HG03575 (cell line): ENCODE measurements around the gene SLC7A8.

Source experiments
- ATAC-seq: cut with Tn5 transposase; IDR thresholded peaks from one replicate; pipeline ENCODE4 v1.9.1; 2021; ENCODE audit not compliant: unreplicated experiment, insufficient number of reproducible peaks, low FRiP score; ENCODE audit errors: extremely low read depth

The SLC7A8 gene

DNA sequence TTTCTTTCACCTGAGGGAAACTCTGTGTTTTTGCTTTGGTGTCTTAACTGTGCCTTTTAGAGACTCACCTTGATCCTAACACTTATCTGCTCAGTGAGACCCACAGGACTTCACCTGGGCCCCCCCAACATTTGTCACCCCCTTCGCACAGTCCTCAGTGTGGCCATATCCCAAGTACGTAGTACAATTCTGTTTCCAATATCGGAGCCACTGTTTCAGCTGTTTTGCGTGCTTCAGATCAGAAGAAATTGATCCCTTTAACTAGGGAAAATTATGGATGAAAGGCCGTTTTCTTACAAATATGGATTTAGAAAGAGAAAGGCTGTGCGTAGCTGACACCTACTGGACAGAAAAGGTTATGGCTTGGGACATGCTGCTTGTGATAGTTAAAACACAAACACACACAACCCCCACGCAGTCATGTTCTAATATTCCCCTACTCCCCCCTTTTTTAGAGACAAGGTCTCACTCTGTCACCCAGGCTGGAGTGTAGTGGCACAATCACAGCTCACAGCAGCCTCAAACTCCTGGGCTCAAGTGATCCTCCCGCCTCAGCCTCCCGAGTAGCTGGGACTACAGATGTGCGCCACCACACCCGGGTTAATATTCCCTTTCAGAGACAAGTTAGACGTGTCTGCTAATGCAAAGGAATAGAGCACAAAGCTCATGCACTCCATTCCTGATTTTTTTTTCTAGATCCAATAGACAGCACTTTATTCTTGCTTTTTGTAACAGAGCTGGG, 3.6 kb upstream of the SLC7A8 start:
- ATAC-seq, result no peak

DNA sequence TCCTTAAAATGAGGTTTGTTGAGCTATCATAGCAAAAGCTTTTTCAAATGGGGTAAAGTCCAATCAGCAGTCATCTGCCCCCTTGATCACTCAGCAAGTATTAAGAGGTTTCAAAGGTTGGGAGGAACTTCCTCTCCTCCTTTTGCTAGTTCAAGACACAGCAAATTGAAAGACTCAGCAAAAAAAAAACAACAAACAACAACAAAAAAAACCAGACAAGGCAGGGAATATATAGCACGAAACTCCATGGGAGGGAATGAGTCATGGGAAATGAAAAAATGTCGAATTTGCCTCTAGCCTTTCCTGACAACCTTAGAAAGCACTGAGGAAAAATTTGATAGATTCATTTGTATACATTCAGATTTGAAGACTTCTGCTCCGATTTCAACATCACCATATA, 1.6 kb upstream of the SLC7A8 start:
- no peak for ATAC-seq

DNA sequence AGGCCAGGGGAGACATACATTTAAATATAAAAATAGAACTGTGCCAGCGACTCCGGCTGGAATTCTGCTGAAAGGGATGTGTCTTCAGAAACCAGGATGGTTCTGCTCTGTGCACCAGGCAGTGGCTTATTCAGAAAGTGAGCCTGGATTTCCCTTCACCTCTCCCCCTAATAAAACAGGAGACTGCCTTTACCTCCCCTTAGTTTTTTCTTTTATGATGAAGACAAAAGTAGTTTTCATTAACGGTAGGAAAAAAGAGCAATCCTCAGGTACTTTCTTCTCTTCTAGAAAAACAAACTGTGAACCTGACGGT, 346 bp downstream of the SLC7A8 start:
- no peak for ATAC-seq

DNA sequence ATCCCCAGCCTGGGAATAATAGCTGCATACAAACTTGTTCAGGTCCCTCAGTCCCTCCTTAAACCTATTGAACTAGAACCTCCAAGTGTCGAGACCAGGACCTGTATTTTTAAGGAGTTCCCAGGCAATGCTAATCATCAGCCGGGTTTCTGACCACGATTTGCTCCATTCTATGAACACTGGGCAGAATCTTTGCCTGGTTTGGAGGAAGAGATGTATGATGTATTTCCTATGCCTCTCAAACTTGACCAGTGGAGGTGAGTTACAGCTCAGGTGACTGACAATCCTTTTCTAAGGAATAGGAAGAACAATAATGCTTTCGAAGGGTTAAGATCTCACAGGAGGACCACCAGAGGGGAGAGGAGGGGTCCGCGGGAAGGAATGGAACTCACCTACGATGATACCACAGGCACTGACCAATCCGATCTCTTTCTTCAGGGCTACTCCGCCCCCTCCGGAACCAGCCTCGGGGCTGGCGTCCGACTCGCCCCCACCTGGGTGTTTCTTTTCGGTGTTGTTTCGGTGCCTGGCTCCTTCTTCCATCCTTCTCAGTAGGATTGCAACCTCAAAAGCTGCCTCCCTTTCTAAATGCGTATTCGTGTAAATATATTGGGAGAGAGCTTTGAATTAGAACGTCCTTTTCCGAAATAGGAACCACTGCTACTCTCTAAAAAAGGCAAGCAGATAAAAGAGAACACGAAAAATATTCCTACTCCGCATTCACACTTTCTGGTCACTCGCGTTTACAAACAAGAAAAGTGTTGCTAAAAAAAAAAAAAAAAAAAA, 895 bp downstream of the SLC7A8 start:
- no peak for ATAC-seq

DNA sequence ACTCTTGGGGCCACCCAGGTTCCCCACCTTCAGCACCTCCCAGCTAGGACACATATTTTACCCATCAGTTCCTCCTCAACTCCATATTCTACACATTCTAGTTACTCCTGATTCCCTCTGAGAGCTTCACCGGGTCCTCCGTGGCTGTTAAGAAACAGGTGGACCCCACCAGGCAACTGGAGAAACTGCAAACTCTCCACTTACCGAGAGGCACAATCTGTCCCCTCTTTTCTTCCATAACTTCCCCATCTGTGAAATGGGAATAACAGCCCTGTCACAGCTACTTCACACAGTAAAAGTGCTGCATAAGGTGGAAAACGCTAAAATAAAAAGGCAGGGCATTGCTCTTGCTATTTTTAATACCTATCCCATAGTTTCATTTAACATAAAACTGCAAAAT, 1.5 kb downstream of the SLC7A8 start:
- no peak for ATAC-seq

DNA sequence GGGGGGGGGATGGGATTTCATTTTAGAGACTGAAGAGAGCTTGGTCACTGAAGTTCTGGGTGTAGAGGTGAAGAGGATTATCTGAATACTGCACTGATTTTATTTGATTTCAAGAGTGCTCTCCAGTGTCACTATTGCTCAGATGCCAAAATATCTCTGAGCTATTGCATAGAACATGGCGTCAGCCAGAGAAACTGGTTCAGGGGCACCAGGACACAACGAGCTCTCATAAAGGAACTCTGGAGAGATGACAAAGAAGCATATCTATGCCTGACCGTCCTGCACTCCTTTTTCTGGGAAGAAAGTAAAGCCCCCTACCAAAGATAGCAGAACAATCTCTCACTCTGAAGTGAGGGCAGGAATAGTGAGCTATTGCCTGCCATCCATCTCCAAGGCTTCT, 2.0 kb downstream of the SLC7A8 start:
- no peak for ATAC-seq

DNA sequence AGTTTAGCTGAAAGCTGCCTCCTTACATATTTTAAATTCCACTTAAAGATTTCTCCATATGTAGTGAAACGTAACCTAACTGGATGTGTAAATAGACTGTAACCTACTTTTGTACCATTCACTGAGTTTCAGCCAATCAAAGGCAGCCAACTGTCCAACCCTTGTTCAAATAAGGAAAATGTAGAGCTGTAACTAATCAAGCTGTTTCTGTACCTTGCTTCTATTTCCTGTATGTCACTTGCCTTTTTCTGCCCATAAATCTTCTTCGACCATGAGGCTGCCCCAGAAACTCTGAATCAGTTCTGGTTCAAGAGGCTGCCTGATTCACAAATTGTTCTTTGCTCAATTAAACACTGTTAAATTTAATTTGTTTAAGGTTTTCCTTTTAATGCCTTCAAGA, 6.3 kb downstream of the SLC7A8 start:
- ATAC-seq, result no peak

DNA sequence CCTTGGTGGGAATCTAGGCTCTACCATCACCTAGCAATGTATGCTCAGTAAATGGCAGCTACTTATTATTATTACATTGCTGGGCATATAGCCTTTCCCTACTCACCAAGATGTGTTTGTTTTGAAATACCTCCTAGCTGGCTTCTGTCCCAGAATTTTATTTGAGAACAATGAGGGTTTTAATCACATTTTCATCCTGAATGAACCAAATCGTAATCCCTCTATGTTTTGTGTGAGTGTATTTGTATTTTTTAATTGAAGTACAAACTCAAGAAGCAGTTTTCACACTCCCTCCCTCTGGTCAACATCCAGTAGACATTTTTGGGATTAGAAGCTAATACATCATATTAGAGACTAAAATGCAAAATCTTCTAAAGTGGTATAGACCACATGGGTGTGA, 7.6 kb downstream of the SLC7A8 start:
- no peak for ATAC-seq

DNA sequence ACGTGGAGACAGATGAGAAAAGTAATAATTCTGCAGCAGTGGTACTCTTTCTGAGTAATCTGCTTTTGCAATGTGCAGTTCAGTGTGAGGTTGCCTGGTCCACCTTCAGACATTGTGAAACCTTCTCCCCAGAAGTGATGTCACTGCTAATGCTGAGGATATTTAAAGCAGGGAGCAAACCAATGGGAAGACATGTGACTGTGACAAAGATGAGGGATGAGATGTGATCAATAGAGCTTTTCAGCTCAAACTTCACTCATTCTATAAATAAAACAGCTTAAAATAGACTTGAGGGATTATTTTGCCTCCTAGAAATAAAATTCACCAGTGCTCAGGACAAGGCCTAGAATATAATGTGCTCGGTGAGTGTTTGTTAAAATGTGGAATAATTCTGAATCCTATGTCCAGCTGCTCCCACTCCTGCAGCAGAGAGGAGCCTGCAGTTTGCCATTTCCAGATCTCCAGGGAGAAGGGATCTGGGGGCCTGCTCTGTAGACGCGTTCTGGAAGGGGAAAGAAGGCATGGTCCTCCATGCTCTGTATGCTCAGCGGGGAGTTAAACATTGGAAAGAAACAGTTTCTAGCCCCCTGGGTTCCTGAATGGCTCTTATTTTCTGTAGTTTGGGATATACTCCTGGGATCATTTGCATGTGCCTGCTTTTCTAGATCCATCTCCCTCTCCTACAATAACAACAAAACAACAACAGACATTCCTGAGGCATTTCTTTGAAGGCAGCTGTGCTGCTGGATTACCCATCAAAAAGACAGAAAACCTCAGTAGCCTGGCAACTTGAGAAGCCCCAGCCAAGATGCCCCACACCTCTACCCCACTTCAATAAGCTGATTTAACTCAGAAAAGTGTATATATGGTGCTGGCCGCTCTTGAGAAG, 8.9 kb downstream of the SLC7A8 start:
- no peak for ATAC-seq

DNA sequence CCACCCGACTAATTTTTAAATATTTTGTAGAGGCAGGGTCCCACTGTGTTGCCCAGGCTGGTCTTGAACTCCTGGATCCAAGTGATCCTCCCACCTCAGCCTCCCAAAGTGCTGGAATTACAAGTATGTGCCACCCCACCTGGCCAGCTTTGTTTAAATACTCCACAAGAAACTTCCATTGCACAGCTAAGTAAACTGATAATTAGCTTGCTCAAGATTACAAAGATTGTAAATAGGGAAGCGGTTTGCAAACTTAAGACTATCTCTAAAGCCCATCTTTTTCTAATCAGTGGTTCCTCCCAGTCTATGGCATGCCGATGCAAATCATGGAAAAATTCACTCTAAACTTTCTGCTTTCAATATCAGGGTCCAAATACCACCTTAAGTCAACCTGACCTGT, 9.7 kb downstream of the SLC7A8 start:
- ATAC-seq, result no peak

DNA sequence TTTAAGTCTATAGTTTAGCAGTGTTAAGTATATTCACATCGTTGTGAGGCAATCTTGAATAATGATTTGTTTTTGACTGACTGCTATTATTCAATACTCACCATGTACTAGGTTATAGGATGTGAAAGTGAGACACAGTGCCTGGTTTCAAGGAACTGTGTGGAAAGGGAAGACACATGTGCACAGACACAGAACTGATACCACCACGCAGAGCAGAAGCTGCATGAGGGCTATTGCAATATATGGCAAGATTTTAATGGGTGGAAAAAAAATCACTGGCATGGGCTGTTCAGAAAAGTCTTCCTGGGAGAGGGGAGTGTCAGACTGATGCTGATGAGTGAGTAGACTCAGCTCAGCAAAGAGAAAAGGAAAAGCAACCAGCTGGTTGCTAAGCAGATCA, 10.4 kb downstream of the SLC7A8 start:
- ATAC-seq, result no peak

DNA sequence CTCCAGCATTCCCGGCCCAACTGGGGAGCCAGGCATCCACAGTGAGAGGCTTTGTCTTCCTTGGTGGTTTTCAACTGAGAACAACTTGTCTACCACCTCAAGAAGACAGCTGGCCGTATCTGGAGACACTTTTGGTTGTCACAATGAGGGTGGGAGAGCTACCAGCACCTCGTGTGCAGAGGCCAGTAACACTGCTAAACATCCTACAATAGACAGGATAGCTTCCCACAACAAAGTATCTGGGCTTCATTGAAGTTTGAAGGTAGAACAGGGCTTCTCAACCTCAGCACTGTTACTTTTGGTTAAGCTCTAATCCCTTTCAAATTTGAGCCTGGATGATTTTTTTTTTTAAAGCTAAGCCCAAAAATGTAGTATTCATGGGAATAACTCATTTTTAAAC, 10.9 kb downstream of the SLC7A8 start:
- ATAC-seq, result no peak

DNA sequence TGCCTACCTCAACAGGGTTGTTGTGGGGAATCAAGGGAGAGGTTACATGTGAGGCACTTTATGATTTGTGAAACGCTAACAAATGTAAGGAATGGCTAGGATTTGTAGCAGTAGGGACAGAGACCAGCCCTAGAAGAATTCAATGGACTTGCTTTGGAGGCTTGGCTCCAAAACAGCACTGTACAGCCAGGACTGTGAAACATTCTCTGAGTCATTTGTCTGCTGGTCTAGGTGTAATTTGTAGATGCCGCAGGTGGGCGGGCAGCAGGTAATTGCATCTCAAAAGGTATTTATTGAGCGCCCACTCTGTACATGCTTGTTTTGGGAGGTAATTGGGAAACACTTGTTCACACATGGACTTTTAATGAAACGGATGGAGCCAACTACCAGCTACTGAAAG, 11.4 kb downstream of the SLC7A8 start:
- no peak for ATAC-seq

DNA sequence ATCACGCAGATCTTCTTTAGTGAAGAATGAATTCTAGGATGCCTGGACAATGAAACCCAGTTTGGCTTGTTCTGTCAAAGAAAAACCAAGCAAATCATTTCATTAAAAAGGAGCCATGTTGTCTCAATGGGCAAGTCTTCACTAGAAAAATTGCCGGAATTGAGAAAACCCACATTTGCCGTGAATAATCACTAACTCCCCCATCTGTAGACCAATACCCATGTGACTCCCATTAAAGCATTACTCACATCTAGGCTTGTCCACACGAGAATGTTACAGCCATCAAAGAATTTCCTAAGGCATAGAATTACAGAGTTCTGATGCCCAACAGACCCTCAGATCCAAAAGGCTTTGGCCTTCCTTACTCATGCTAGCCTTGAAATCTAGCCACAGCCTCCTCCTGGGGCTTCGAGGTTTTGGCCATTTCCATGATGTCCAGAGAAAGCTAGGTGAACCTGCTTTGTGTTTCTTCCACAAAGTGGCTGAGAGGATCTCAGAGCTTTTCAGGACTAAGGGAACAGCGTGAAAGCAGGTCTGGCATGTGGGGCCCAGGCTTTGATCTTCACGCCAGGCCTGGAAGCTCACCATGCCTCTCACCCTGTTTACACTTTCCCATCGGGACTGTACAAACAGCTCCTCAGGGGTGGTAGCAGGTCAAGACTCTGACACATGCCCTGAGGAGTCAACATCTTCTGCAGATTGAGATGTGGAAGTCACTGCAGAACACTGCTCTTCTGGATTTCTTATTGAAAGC, 12.1 kb downstream of the SLC7A8 start:
- ATAC-seq, result no peak

DNA sequence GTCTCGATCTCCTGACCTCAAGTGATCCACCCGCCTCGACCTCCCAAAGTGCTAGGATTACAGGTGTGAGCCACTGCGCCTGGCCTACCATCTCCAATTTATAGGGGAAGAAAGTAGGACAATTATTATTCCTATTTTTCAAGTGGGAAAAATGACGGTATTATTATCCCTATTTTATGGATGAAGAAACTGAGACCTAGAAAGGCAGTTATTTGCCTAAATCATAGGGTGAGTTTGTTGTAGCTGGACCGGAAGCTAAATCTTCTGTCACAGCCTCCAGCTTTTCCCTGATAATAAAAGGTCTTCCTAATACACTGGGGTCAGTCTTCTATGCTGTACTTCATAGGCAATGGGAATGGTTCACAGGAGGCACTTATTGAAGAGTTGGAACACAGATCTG, 13.8 kb downstream of the SLC7A8 start:
- ATAC-seq, result no peak

DNA sequence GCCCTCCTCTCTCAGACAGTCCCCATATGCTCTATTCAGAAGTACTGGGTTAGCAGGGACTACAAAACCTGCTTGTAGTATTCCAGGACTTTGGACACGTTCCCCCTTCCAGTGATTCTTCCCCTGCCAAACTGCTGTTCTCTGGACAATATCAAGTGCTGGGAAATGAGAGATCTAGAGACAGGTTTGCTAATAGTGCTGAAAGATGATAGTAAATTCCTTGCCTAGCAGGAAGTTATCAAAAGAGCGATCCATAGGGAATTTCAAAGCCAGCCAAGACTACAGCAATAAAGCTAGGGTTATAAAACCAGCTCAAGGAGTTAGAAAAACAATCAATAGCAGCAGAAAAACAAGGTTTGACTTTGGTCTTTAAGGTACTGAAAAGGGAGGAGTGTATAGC, 15.2 kb downstream of the SLC7A8 start:
- ATAC-seq, result no peak

DNA sequence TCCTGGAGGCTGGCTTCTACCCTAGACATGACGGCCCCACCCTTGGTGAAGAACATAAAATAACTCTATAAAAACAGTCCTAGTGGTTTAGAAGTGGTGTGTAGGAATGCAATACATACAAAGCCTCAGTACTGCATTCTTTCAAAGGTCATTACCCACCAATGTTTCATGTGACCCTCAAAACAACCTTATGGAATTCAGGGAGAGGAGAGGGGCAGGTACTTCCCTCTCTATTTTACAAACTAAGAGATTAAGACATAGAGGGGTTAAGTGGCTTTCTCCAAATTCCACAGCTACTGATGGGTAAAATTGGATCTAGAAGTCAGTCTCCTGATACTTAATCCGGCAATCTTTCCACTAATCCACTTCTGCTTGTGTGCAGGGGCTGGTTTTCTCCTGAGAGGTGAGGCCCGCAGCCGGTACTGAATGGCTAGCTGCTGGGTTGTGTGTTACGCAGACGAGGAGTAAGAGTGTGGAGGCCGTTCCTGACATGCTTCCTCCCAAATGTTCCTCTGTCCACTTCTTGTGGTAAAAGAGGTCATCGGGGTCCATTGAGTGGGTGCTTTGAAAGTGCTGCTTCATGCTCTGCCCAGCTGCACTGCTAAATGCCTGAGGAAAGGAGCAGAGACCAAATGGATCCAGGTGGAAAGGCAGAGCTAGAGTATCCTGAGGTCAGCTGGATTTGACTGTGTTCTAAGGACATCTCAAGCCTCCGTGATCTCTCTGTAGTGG, 16.2 kb downstream of the SLC7A8 start:
- no peak for ATAC-seq

DNA sequence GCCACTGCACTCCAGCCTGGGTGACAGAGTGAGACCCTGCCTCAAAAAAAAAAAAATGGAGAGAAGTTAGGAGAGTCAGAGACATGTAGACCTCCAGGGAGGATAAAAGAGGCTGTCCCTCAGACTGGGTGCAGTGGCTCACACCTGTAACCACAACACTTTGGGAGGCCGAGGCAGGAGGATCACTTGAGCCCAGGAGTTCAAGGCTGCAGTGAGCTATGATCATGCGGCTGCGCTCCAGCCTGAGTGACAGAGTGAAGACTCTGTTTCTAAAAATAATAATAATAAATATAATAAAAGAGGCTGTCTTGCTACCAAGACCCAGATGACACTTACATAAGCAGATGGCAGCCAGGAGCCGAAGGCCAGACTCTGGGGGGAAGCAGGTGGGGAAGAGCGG, 18.5 kb downstream of the SLC7A8 start:
- ATAC-seq, result no peak

DNA sequence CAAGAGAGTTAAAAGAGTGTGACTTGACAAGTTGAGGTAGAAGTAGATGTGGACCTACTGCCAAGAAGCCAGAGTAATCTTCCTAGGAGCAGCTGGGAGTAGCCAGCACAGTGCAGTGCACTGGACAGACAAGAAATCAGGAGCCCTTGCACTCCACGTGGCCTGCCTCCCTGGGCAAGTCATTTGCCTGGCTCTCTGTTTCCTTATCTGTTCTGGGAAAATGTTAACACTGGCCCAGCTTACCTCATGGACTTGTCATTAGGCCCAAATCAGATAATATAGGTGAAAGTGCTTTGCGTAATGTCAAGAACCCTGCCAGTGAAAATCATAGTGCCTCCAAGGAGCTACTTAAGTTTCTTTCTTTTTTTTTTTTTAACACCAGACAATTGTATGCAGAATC, 19.2 kb downstream of the SLC7A8 start:
- ATAC-seq, result no peak
